Gastroesophageal sphincter (tissue), 4 donors: ENCODE measurements around the gene ZIC3. TPM values are rescaled to one million over a fixed set of nuclear protein-coding genes. Genes with fewer than 3 reads are reported as not detected.
"Not testable (repeated sequence)": the region's sequence is repeated elsewhere in the genome, so short reads cannot be mapped to it uniquely, and the experiment has no call there.

Source experiments
- ATAC-seq: fragments of 150-250 bp; one replicate; pipeline ENCODE4 v1.9.1; 2016; ENCODE audit warnings: mild to moderate bottlenecking, moderate library complexity
- H3K27ac ChIP-seq, 4 donors: fragments of 200-600 bp; sonication (generic) in 3 of 4; 1 replicate in 3 of 4; 2 replicates in 1 of 4; pipeline ENCODE4 v1.5.1; 2016 to 2019
- H3K27me3 ChIP-seq: fragments of 200-600 bp; sonication (generic); one replicate; pipeline ENCODE4 v1.5.1; 2019
- H3K36me3 ChIP-seq, 2 donors: fragments of 200-600 bp; sonication (generic); one replicate each; pipeline ENCODE4 v1.5.1; 2019; ENCODE audit warnings: control low read depth in 1 of 2
- H3K4me1 ChIP-seq, 3 donors: fragments of 200-600 bp; sonication (generic); 1 replicate in 2 of 3; 2 replicates in 1 of 3; pipeline ENCODE4 v1.5.1; 2016 to 2019; ENCODE audit warnings: control low read depth in 2 of 3
- H3K4me3 ChIP-seq, 2 donors: fragments of 200-600 bp; sonication (generic); one replicate each; pipeline ENCODE4 v1.5.1; 2019; ENCODE audit warnings: mild to moderate bottlenecking in 1 of 2, moderate library complexity in 1 of 2
- H3K9me3 ChIP-seq, 3 donors: fragments of 200-600 bp; sonication (generic); one replicate each; pipeline ENCODE4 v1.5.1; 2017 to 2019; ENCODE audit warnings: control low read depth in 2 of 3
- CTCF ChIP-seq, 4 experiments: fragments of 200-600 bp in 2 of 4; fragments of 450-650 bp in 2 of 4; sonication (generic) in 1 of 4; IDR thresholded peaks; one replicate each; pipeline ENCODE4 v1.5.1; 2017 to 2019; ENCODE audit warnings: antibody characterized with exemption in 4 of 4, mild to moderate bottlenecking in 2 of 4, moderate library complexity in 2 of 4
- EP300 ChIP-seq: sonication (generic); formaldehyde crosslinking; IDR thresholded peaks from one replicate; pipeline ENCODE4 v1.6.1; 2017; ENCODE audit warnings: antibody characterized with exemption, mild to moderate bottlenecking
- POLR2A ChIP-seq, 2 donors: fragments of 450-650 bp; IDR thresholded peaks; one replicate each; pipeline ENCODE4 v1.6.1; 2017; ENCODE audit warnings: antibody characterized with exemption in 2 of 2, mild to moderate bottlenecking in 2 of 2, moderate library complexity in 1 of 2
- POLR2AphosphoS5 ChIP-seq: sonication (generic); formaldehyde crosslinking; IDR thresholded peaks from one replicate; pipeline ENCODE4 v1.6.1; 2017; ENCODE audit warnings: antibody characterized with exemption
- WGBS, 2 donors: methylation state at CpG; one replicate each; pipeline ENCODE4 v1.1.5; 2018; ENCODE audit warnings: low coverage in 1 of 2; 5-methylcytosine and 5-hydroxymethylcytosine counted together
- total RNA-seq, 4 donors: library from RNA; depleted of rRNA; stranded (reverse); fragments of >200 nt; gene quantifications; one replicate each; pipeline ENCODE4 v1.1.0, GENCODE V29; 2016

Gene ZIC3
- total RNA-seq, 4 donors from 2014 or later, result not detected

GRCh38 chrX:137548261-137548660 lies 17.7 kb upstream of the ZIC3 start:
- Histone ChIP-seq H3K36me3 (no peaks in the 10 kb centered on the region), H3K9me3 (no peaks in the 10 kb centered on the region), H3K4me3 (no peak overlapping the region), H3K4me1 (peaks cover 0 to 13% (median 0%) of the 10 kb centered on the region in 3 donors), H3K27me3 (peaks cover 85% of the 10 kb centered on the region), H3K27ac (no peak overlapping the region)
- 0 to 22% methylated on average over 1 to 4 of the region's 14 CpGs for WGBS, 2 donors
- TF ChIP-seq POLR2AphosphoS5 (no peak), POLR2A (IDR thresholded peaks at IDR 0.05) (no peak), CTCF (IDR thresholded peaks at IDR 0.05) (no peak), EP300 (no peak)
- ATAC-seq, result no peak

- H3K36me3 ChIP-seq, result no peaks in the 10 kb centered on the region
- peaks cover 0 to 13% (median 0%) of the 10 kb centered on the region in 3 donors for H3K4me1 ChIP-seq
- 0 to 28% methylated on average over 3 to 4 of the region's 24 CpGs for WGBS, 2 donors
- no peaks in the 10 kb centered on the region for H3K9me3 ChIP-seq
- TF ChIP-seq CTCF (IDR thresholded peaks at IDR 0.05) (no peak), POLR2AphosphoS5 (no peak), EP300 (no peak), POLR2A (IDR thresholded peaks at IDR 0.05) (no peak)
- ATAC-seq, result no peak
- H3K4me3 ChIP-seq, result no peak overlapping the region
- no peak overlapping the region for H3K27ac ChIP-seq
- H3K27me3 ChIP-seq, result peaks cover 83% of the 10 kb centered on the region
Observed at GRCh38 chrX:137549073-137549472, 16.9 kb upstream of the ZIC3 start.

GRCh38 chrX:137549851-137550664 lies 15.9 kb upstream of the ZIC3 start:
- Histone ChIP-seq H3K4me3 (peak overlapping the region in 1 of 2 donors; percentile 26), H3K27me3 (peaks cover 88% of the 10 kb centered on the region), H3K36me3 (no peaks in the 10 kb centered on the region), H3K27ac (no peak overlapping the region), H3K4me1 (peaks cover 0 to 13% (median 0%) of the 10 kb centered on the region in 3 donors), H3K9me3 (no peaks in the 10 kb centered on the region)
- WGBS, 2 donors, result 5 to 19% methylated on average over 16 to 19 of the region's 58 CpGs
- no peak for ATAC-seq
- TF ChIP-seq POLR2A (IDR thresholded peaks at IDR 0.05), result no peak
- TF ChIP-seq CTCF (IDR thresholded peaks at IDR 0.05), result no peak

- no peaks in the 10 kb centered on the region for H3K9me3 ChIP-seq
Observed at GRCh38 chrX:137550665-137551261, 15.2 kb upstream of the ZIC3 start.

GRCh38 chrX:137552098-137552497 lies 13.8 kb upstream of the ZIC3 start:
- Histone ChIP-seq H3K27me3 (peaks cover 73% of the 10 kb centered on the region), H3K4me1 (peaks cover 0 to 13% (median 0%) of the 10 kb centered on the region in 3 donors)
- H3K27ac ChIP-seq, H3K4me3 ChIP-seq, ATAC-seq, H3K36me3 ChIP-seq, H3K9me3 ChIP-seq: not testable (repeated sequence)
- 80 to 87% methylated on average over 1 to 4 of the region's 4 CpGs for WGBS, 2 donors

More at GRCh38 chrX:137550665-137551261, 15.2 kb upstream of the ZIC3 start:
- no peak for ATAC-seq
- 0 to 18% methylated on average over 2 of the region's 41 CpGs for WGBS, 2 donors
- Histone ChIP-seq H3K27me3 (peaks cover 81% of the 10 kb centered on the region), H3K4me3 (peak overlapping the region in 1 of 2 donors; percentile 26), H3K4me1 (peaks cover 0 to 13% (median 0%) of the 10 kb centered on the region in 3 donors), H3K27ac (no peak overlapping the region), H3K36me3 (no peaks in the 10 kb centered on the region)
- TF ChIP-seq POLR2AphosphoS5 (no peak), POLR2A (IDR thresholded peaks at IDR 0.05) (no peak), EP300 (no peak), CTCF (IDR thresholded peaks at IDR 0.05) (no peak)
